Neural progenitor cell (in vitro differentiated cells): ENCODE results near the gene LPA.

Experiments used
- CTCF ChIP-seq: fragments of 200-600 bp; sonication (generic); IDR thresholded peaks from 2 replicates; pipeline ENCODE4 v1.5.1; 2017; ENCODE audit warnings: antibody characterized with exemption, mild to moderate bottlenecking
- EZH2 ChIP-seq: fragments of 200-600 bp; sonication (generic); IDR thresholded peaks from 2 replicates; pipeline ENCODE4 v1.6.1; 2017; ENCODE audit warnings: antibody characterized with exemption, mild to moderate bottlenecking, moderate library complexity

- TF ChIP-seq CTCF (no peak), EZH2 (no peak)
Observed at GRCh38 chr6:160583794-160584193, 80.3 kb downstream of the LPA start.
